A549 treated with AZD2906 at 1 μM for 4 hours (cell line): ENCODE results near the gene MAGEB1. TPM values are rescaled to one million over a fixed set of nuclear protein-coding genes. Genes with fewer than 3 reads are reported as not detected.

Experiments
- total RNA-seq: library from RNA; stranded (reverse); fragments of 200-300 nt; extraction: Qiagen RNA extraction; gene quantifications from 5 replicates; pipeline ENCODE4 v1.2.3, GENCODE V29; 2022

The MAGEB1 gene, protein sequence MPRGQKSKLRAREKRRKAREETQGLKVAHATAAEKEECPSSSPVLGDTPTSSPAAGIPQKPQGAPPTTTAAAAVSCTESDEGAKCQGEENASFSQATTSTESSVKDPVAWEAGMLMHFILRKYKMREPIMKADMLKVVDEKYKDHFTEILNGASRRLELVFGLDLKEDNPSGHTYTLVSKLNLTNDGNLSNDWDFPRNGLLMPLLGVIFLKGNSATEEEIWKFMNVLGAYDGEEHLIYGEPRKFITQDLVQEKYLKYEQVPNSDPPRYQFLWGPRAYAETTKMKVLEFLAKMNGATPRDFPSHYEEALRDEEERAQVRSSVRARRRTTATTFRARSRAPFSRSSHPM
- not detected in 5 replicates for total RNA-seq

DNA sequence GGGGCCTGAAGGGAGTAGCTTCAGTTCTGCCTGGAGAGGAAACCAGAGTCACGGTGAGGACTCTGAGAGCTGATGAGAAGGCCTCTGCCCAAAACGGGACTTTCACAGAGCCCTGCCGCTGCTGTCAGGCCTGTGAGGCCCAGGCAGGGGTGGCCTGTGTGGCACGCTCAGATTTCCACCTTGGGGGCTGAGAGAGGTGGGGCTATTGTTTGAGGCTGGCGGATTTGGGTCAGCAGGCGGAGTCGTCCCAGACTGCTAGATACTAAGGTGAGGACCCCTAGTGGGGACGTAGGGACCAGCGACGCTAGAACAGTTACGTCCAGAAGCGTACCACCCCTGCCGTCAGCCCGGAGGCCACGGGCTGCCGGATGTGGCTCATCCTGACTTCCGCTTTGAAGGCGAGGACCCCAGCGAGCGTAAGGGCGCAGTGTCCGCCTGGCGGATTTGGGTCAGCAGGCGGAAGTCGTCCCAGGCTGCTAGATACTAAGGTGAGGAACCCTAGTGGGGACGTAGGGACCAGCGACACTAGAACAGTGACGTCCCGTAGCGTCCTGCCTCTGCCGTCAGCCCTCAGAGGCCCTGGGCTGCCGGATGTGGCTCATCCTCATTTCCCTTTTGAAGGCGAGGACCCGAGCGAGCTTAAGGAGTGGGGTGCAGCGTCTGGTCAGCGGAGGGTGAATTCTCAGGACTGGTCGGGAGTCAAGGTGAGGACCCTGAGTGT lies at the start of gene MAGEB1:
Gene MAGEB1 (plus strand): TSS at position 378 of the 721 bp plus-strand sequence. CDS start 3,348 bp downstream, outside the sequence.

DNA sequence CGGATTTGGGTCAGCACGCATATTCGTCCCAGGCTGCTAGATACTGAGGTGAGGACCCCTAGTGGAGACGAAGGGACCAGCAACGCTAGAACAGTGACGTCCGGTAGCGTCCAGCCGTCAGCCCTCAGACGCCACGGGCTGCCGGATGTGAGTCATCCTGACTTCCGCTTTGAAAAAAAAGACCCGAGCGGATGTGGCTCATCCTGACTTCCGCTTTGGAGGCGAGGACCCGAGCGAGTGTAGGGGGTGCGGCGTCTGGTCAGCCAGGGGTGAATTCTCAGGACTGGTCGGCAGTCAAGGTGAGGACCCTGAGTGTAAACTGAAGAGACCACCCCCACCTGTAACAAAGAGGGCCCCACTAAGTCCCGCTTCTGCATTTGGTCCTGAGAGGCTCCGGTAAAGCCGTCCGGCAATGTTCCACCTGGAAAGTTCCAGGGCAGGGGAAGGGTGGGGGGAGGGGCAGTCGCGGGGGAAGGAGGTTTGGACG lies 31.5 kb upstream of the MAGEB1 start, which contains the start of gene MAGEB2:
Gene MAGEB2 (plus strand): TSS at position 207 of the 487 bp plus-strand sequence. CDS start 3,018 bp downstream, outside the sequence.

DNA sequence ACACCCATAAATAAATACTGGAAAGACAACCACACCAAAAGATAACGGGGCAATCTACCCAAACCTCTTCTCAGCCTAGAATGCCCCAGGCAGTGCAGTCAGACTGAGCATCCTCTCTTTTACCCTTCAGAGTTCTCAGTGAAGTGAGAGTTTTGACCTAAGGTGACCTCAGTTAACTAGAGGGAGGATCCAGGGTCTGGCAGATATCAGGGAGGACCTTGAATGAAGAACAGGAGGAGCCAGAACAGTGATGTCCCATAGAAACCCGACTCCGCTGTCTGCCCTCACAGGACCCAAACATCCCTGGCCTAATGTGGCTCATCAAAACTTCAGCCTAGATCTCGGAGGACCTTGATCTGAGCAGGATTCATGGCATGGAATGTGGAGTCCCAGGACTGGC lies 16.6 kb upstream of the MAGEB1 start, which contains the start of gene MAGEB3:
Gene MAGEB3 (plus strand): TSS at position 263 of the 400 bp plus-strand sequence. CDS start 5,268 bp downstream, outside the sequence.

DNA sequence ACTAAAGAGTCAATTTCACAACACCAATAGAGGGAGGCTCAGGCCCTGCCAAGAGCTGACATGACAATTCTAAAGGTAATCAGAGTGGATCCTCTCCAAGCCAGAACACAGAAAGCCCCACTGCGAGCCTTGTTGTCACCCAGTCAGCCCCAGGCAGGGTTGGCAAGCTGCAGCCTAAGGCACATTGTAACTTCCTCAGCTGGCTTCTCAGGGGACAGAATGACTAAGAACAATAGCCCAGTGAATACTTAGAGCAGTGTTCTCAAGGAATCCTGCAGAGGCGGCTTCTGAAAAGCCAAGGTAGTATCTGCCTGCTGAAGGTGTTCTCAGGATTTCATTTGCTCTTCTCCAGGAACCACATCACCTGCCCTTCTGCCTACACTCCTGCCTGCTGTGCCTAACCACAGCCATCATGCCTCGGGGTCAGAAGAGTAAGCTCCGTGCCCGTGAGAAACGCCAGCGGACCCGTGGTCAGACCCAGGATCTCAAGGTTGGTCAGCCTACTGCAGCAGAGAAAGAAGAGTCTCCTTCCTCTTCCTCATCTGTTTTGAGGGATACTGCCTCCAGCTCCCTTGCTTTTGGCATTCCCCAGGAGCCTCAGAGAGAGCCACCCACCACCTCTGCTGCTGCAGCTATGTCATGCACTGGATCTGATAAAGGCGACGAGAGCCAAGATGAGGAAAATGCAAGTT lies 5.1 kb upstream of the MAGEB1 start, which contains the start of gene MAGEB4:
Gene MAGEB4 (plus strand): TSS at position 277 of the 692 bp plus-strand sequence. CDS start 136 bp downstream, at position 413.

Other genes with a start within 250 kb of the MAGEB1 start
- gene MAGEB2, start 31.6 kb upstream of the MAGEB1 start, total RNA-seq: not detected in 5 replicates
- gene MAGEB3, start 16.5 kb upstream of the MAGEB1 start, total RNA-seq: not detected in 5 replicates
- gene MAGEB4, start 5.1 kb upstream of the MAGEB1 start, total RNA-seq: not detected in 5 replicates
- 15.9 to 29.0 TPM (median 19.5 TPM) in 5 replicates for gene NR0B1, start 62.2 kb downstream of the MAGEB1 start, total RNA-seq